ENCODE measurements around the gene KCNAB1. TPM values are rescaled to one million over a fixed set of nuclear protein-coding genes. Genes with fewer than 3 reads are reported as not detected.
"Not testable (repeated sequence)": the region's sequence is repeated elsewhere in the genome, so short reads cannot be mapped to it uniquely, and the experiment has no call there.

KCNAB1 gene
- total RNA-seq, 1 donor from 2014 or later: not detected

DNA sequence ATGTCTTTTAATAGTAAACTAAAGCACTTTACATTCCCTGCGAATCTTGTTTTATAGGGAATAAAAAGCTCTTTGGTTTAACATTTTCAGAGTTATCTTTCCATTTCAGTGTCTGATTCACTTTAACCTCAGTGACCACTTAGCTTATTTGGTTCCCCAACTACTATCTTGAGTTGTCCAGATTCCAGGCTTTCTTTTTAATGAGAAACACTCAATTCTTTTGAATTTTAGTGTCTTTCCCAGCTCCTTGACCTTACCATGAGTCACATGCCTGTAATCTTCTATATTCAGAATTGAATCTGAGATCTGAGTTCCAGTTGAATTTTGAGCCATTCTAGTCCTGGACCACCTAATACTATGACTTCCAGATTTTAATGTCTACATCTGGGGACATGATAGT, 144.4 kb downstream of the KCNAB1 start:
- ChIA-PET CTCF (no interaction called here), POLR2A (no interaction called here)
- H3K9me3 Mint-ChIP-seq: no peaks in the 10 kb centered on the region
- peaks cover 7% of the 10 kb centered on the region for H3K27me3 Mint-ChIP-seq
- no peak overlapping the region for H3K27ac Mint-ChIP-seq
- no peaks in the 10 kb centered on the region for H3K4me1 Mint-ChIP-seq
- intact Hi-C loops (cut with micrococcal nuclease): no loop called here
- H3K36me3 Mint-ChIP-seq (ENCODE audit: low read depth): no peaks in the 10 kb centered on the region
- TF ChIP-seq, protein P1, sequence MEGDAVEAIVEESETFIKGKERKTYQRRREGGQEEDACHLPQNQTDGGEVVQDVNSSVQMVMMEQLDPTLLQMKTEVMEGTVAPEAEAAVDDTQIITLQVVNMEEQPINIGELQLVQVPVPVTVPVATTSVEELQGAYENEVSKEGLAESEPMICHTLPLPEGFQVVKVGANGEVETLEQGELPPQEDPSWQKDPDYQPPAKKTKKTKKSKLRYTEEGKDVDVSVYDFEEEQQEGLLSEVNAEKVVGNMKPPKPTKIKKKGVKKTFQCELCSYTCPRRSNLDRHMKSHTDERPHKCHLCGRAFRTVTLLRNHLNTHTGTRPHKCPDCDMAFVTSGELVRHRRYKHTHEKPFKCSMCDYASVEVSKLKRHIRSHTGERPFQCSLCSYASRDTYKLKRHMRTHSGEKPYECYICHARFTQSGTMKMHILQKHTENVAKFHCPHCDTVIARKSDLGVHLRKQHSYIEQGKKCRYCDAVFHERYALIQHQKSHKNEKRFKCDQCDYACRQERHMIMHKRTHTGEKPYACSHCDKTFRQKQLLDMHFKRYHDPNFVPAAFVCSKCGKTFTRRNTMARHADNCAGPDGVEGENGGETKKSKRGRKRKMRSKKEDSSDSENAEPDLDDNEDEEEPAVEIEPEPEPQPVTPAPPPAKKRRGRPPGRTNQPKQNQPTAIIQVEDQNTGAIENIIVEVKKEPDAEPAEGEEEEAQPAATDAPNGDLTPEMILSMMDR (IDR thresholded peaks at IDR 0.05): no peak
- no peak overlapping the region for H3K4me3 Mint-ChIP-seq
- no peak for DNase-seq
- no peak for ATAC-seq (ENCODE audit: low read depth)

DNA sequence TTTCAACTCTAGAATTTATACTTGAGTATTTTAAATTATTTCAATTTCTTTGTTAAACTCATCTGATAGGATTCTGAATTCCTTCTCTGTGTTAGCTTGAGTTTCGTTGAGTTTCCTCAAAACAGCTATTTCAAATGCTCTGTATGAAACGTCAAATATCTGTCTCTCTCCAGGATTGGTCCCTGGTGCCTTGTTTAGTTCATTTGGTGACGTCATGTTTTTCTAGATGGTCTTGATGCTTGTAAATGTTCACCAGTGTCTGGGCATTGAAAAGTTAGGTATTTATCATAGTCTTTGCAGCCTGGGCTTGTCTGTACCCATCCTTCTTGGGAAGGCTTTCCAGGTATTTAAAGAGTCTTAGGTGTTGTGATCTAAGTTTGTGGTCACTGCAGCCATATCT, 151.1 kb downstream of the KCNAB1 start:
- ChIA-PET CTCF (no interaction called here), POLR2A (no interaction called here)
- TF ChIP-seq, protein P1 (IDR thresholded peaks at IDR 0.05): no peak
- H3K9me3 Mint-ChIP-seq: peaks cover 10% of the 10 kb centered on the region
- no peaks in the 10 kb centered on the region for H3K4me1 Mint-ChIP-seq
- no peak overlapping the region for H3K27ac Mint-ChIP-seq
- no peak for DNase-seq
- intact Hi-C loops (cut with micrococcal nuclease): no loop called here
- H3K27me3 Mint-ChIP-seq: peaks cover 11% of the 10 kb centered on the region
- H3K4me3 Mint-ChIP-seq: no peak overlapping the region
- no peak for ATAC-seq (ENCODE audit: low read depth)
- no peaks in the 10 kb centered on the region for H3K36me3 Mint-ChIP-seq (ENCODE audit: low read depth)

DNA sequence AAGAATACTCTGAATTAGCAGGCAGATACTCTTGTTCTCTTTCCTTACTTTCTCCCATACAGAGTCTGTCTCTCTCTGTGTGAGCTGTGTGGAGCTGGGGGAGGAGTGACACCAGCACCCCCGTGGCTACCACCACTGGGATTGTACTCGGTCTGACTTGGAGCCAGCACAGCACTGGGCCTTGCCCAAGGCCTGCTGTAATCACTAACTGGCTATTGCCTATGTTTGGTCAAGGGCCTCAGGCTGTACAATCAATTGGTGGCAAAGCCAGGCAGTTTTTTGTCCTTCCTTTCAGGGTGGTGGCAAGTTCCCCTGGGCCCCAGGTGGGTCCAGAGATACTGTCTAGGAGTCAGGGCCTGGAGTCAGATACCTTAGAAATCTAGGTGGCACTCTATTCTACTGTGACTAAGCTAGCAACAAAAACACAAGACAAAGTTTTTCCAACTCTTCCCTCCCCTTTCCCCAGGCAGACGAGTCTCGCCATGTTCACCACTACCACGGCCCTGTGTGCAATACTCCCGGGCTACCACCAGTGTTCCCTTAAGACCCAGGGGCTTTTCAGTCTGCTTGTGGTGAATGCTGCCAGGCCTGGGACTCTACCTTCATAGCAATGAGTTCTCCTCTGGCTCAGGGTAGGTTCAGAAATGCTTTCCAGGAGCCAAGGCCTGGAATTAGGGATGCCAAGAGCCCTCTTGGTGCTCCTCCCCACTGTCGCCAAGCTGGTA, 151.8 kb downstream of the KCNAB1 start:
- intact Hi-C loops (cut with micrococcal nuclease): no loop called here
- Mint-ChIP-seq H3K36me3 (ENCODE audit: low read depth) (no peaks in the 10 kb centered on the region), H3K27me3 (peaks cover 10% of the 10 kb centered on the region), H3K4me3 (no peak overlapping the region), H3K4me1 (no peaks in the 10 kb centered on the region), H3K9me3 (peaks cover 10% of the 10 kb centered on the region), H3K27ac (no peak overlapping the region)
- no peak for DNase-seq
- ChIA-PET CTCF (interaction anchor here (0.6 kb wide), 1 partner anchor 45 kb away, joined by 3 read pairs; no protein-coding TSS in a partner anchor), POLR2A (no interaction called here)
- no peak for ATAC-seq (ENCODE audit: low read depth)
- TF ChIP-seq, protein P1 (IDR thresholded peaks at IDR 0.05): no peak

DNA sequence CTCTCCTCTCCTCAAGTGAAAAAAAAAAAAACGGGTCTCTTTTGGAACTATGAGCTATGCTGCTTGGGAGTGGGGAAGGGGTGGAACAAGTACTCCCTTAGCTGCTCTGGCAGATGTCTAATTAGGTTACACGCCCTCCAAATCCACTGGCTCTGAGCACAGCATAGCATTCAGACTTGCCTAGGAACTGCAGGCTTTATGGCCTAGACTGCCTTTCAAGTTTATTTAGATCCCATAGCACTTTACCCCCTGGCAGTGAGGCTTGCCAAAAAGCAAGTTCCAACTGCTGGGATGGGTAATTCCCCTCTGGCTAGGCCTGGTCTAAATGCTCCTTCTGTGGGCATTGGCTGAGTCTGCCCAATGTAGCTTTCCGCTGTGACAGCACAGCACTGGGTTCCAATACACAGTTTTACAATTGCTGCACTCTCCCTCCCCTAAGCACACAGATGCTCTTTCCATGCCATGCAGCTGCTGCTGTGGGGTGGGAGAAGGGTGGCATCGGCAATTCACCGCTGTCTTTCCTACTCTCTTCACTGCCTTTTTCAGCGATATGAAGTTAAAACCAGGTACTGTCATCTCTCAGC, 152.8 kb downstream of the KCNAB1 start:
- Mint-ChIP-seq H3K27ac (no peak overlapping the region), H3K4me1 (no peaks in the 10 kb centered on the region), H3K4me3 (no peak overlapping the region), H3K27me3 (peaks cover 7% of the 10 kb centered on the region), H3K36me3 (ENCODE audit: low read depth) (no peaks in the 10 kb centered on the region), H3K9me3 (peaks cover 10% of the 10 kb centered on the region)
- intact Hi-C loops (cut with micrococcal nuclease): no loop called here
- POLR2A ChIA-PET: no interaction called here
- ATAC-seq (ENCODE audit: low read depth) (no peak), DNase-seq (no peak)
- TF ChIP-seq, protein P1 (IDR thresholded peaks at IDR 0.05): no peak
- CTCF ChIA-PET: interaction anchor here (0.6 kb wide), 1 partner anchor 44 kb away, joined by 3 read pairs; no protein-coding TSS in a partner anchor

DNA sequence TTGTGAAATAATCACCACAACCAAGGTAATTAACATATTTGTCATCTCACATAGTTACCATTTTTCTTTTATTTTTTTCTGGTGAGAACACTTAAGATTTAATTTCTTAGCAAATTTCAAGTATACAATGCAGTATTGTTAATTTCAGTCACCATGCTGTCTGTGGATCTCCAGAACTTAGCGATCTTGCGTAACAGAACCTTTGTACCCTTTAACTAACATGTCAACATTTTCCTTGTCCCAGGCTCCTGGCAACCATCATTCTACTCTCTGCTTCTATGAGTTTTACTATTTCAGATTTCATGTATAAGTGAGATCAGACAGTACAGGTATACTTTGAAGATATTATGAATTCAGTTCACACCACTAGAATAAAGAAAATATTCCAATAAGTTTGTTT, 154.4 kb downstream of the KCNAB1 start:
- H3K4me1 Mint-ChIP-seq: no peaks in the 10 kb centered on the region
- TF ChIP-seq, protein P1 (IDR thresholded peaks at IDR 0.05): no peak
- H3K27me3 Mint-ChIP-seq: peaks cover 7% of the 10 kb centered on the region
- no peaks in the 10 kb centered on the region for H3K36me3 Mint-ChIP-seq (ENCODE audit: low read depth)
- CTCF ChIA-PET: no interaction called here
- DNase-seq (no peak), ATAC-seq (ENCODE audit: low read depth) (no peak)
- no peak overlapping the region for H3K4me3 Mint-ChIP-seq
- H3K9me3 Mint-ChIP-seq: peaks cover 10% of the 10 kb centered on the region
- intact Hi-C loops (cut with micrococcal nuclease): no loop called here
- H3K27ac Mint-ChIP-seq: no peak overlapping the region
- POLR2A ChIA-PET: no interaction called here

DNA sequence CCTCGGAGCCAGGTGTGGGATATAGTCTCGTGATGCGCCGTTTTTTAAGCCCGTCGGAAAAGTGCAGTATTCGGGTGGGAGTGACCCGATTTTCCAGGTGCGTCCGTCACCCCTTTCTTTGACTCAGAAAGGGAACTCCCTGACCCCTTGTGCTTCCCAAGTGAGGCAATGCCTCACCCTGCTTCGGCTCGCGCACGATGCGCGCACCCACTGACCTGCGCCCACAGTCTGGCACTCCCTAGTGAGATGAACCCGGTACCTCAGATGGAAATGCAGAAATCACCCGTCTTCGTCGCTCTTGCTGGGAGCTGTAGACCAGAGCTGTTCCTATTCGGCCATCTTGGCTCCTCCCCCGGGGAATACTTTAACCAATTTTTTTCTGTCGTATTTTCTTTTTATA, 164.3 kb downstream of the KCNAB1 start:
- H3K4me3 Mint-ChIP-seq; intact Hi-C loops (cut with micrococcal nuclease); H3K9me3 Mint-ChIP-seq; H3K36me3 Mint-ChIP-seq (ENCODE audit: low read depth); ATAC-seq (ENCODE audit: low read depth); CTCF ChIA-PET; H3K4me1 Mint-ChIP-seq; DNase-seq; POLR2A ChIA-PET; H3K27ac Mint-ChIP-seq: not testable (repeated sequence)
- peaks cover 14% of the 10 kb centered on the region for H3K27me3 Mint-ChIP-seq

Data from activated B cell treated with CpG ODN at 0.5 μM for 24 hours (primary cell).